Peyer's patch (tissue), 4 donors: ENCODE data around the gene POU2AF3.

ENCODE experiments used
- CTCF ChIP-seq, 6 experiments: fragments of 450-650 bp in 4 of 6; fragments of 200-600 bp in 2 of 6; sonication (generic) in 1 of 6; IDR thresholded peaks; one replicate each; pipeline ENCODE4 v1.5.1; 2017 to 2019; ENCODE audit warnings: antibody characterized with exemption in 6 of 6, mild to moderate bottlenecking in 3 of 6, moderate library complexity in 1 of 6
- POLR2A ChIP-seq, 2 donors: fragments of 450-650 bp; IDR thresholded peaks; one replicate each; pipeline ENCODE4 v1.5.1; 2017; ENCODE audit warnings: antibody characterized with exemption in 2 of 2, mild to moderate bottlenecking in 2 of 2, moderate library complexity in 2 of 2

- TF ChIP-seq CTCF (IDR thresholded peaks at IDR 0.05) = no peak
- TF ChIP-seq POLR2A (IDR thresholded peaks at IDR 0.05) = no peak
Measured at GRCh38 chr11:111353776-111354600, 55.6 kb downstream of the POU2AF3 start.
